ENCODE measurements around the gene RASD1.
"Not testable (repeated sequence)": the region's sequence is repeated elsewhere in the genome, so short reads cannot be mapped to it uniquely, and the experiment has no call there.

Gene RASD1

DNA sequence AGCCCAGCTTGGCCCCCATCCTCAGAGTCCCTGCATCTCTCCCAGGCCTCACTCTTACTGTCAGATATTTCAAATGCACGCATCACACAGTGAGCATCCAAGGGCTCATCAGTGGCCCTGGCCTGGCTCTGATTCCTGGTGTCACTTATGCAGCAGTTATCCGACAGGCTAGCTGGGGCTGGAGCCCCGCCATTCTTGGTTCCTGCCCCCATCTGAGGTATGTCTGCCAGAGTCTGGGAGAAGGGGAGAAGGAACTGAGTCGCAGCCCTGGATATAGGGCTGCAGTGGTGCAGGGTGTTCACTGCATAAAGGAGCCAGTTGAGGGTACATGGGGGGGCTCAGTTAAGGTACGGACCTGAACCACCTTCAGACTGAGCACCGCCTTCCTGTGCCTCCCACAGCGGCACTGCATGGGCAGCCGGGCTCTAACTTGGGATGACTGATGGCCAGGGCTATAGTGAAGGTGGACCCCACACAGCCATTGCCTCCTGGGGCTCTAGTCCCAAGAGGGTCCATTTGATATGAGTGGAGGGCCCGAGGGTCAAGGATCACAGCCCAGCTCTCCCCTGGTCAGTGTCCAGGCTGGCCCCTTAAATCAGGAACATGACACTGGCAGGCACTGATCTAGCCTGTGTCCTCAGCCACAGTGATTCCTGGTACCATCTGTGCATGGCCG lies 1.8 kb upstream of the RASD1 start:
- no peak for DNase-seq (ENCODE audit: extremely low read depth in 1 of 2, low read depth in 1 of 2)

DNA sequence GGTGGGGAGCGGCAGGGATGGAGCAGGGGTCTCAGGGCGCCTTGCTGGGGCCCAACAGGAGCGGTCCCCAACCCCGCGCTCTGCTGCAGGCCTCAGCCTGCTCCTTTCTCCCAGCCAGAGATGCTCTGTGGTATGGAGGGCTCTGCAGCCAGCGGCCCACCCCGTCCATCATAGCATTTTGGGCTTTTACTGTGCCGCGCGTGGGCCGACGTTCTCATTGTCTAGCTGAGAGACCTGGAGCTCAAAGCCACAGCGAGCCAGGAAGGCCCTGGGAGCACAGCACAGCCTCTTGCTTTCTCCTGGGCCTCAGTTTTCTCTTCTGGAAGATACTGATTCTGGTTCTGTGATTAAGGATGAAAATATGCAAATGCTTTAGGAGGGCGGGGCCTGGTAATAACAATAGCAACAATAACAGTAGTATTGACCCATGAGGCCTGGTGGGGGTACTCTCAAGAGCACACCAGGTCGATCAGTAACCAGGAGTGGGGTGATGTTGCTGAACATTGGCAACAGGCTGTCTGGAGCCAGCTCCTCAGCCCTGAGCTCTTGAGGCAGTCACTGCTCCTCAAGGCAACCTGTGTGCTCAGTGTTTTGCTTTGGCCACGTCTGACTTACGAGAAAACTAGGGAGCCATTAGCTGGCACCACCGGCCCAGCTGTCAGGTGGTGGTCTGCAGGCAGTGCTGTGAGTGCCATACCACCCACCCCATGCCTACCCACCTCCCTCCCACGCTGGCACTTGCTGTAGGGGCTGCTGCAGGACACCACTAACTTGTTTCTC lies 1.1 kb upstream of the RASD1 start:
- no peak for DNase-seq (ENCODE audit: extremely low read depth in 1 of 2, low read depth in 1 of 2)

DNA sequence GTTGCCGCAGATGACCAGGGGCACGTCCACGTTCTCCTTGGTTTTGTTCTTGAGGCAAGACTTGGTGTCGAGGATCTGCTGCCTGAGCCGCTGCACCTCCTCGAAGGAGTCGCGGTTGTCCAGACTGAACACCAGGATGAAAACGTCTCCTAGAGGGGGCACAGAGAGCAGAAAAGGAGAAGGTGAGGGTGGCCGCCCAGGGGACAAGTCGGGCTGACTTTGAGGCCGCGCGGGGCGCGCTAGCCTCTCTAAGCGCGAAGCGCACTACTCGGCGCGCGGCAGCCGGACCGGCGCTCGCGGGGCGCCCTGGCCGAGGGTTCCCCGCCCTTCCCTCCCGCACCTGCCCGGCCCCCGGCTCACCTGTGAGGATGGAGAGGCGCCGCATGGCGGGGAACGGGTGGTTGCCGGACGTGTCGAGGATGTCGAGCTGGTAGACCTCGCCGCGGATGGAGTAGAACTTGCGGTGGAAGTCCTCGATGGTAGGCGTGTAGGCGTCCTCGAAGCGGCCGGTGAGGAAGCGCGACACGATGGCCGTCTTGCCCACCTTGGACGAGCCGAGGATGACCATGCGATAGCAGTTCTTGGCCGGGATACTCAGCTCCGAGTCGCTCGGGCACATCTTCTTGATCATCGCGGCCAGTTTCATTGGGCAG lies 533 bp downstream of the RASD1 start:
- DNase-seq (ENCODE audit: extremely low read depth in 1 of 2, low read depth in 1 of 2), result peak in 1 of 2 donors; percentile 15

DNA sequence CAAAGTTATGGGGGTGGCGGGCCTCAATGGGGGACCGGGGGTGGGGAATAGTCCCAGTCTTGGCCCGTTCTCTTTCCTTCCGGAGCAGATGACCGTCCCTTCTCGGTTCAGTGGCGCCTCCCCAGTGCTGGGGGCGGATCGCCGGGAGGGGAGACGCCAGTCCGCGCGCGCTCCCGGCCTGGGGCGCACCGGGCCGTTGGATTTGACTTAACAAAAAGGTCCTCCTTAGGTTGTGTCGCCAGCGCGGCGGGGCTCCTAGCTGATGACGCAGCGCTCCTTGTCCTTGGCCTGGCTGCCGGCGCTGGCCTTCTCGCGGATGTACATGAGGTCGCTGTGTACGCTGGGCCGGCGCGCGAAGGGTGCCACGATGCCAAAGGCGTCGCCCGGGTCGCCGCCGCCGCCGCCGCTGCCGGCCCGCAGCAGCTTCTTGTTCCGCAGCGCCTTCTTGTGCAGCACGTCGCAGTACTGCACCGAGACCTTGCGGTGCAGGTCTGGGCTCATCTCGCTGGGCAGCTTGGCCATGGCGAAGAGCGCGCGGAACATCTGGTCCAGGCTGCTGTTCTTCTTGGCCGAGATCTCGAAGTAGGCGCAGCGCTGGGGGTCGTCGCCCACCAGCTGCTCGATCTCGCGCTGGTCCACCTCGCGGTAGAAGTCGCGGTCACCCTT lies 1.2 kb downstream of the RASD1 start:
- no peak for DNase-seq (ENCODE audit: extremely low read depth in 1 of 2, low read depth in 1 of 2)

DNA sequence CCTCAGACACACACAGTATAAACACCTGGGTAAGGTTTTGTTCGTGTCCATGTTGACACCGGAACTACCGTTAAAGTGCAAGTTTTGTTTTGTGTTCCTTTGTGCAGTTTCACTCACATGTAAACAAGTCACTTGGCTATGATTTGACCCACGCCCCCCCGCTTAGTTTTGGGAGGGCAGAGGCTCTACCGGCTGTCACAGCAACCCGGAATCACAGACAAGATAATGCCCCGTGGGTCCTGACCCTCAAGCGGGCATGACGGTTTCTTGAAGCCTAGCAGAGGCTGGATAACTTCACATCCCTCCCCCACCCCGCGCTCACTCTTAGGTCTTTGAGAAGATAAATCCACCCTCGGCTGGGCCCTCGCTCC lies 1.7 kb downstream of the RASD1 start:
- no peak for DNase-seq (ENCODE audit: extremely low read depth in 1 of 2, low read depth in 1 of 2)

DNA sequence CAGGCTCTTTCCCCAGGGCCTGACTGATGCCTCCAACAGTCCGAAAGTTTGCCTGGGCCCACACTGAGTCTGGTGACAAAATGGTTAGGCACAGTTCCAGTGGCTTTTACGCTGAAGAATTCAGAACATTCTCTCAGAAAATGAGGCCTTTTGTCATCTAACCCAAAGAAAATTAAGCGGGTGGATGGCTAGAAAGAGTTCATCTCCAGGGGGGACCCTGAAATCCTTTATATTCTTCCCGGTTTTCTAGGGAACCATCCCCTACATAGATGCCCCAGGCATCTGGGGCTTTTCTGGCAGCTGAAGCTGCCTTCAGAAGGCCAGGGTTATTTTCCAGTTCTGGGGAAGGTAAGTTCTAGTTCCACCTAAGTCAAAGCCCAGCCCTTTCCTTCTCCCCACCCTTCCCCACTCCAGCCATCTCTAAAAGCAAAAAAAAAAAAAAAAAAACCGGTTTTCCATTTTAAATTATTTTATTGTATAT lies 2.2 kb downstream of the RASD1 start:
- DNase-seq (ENCODE audit: extremely low read depth in 1 of 2, low read depth in 1 of 2), result no peak

DNA sequence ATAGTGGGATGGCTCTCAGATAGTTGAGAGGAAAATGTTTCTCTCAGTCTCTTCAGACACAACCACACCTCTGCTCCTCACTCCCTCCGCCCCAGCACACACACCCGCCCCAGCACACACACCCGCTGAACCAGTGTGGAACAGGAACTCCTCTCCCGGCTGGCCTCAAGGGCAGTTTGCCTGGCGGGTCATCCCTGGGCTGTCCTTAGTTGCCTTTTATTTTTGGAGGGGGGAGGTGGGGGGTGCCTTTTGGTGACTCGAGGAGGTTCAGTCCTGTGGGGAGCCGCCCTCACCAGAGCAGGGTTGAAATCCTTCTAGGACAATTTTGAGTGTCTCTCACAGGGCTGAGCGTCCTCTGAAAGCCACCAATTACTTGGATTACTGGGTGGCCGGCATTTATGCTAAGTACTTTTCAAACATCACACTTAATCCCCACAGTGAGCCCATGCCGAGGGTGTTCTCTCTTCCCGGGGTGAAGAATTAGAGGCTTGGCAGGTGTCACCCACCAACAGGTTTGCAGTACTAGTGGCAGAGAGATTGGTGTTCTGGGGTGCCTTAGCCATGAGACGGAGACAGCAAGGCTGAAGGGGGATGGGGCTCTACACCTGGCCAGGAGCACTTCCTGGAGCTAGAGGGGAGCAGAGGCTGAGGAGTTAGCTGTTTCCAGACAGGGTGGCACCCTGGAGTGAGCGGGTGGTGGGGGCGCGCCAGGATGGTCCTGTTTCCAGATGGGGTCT lies 2.8 kb downstream of the RASD1 start:
- DNase-seq (ENCODE audit: extremely low read depth in 1 of 2, low read depth in 1 of 2), result no peak

DNA sequence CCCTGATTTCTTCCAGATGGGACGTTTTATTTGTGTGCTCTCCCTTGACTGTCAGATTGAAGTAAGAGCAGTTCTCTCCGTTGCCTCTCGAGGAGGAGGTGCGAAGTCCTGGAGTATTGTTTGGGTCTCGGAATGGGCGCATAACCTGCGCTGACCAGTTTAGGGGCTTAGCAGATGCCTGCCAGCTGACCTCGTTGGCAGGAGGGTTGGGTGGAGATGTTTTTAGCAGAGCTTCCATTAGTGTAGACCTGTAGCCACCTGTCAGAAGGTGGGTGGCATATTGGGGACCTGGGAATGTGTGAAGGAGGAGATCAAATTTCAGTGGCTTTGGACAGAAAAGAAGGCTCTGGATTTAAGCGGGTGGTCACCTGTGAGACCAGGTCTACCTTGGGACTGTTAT lies 3.6 kb downstream of the RASD1 start:
- no peak for DNase-seq (ENCODE audit: extremely low read depth in 1 of 2, low read depth in 1 of 2)

DNA sequence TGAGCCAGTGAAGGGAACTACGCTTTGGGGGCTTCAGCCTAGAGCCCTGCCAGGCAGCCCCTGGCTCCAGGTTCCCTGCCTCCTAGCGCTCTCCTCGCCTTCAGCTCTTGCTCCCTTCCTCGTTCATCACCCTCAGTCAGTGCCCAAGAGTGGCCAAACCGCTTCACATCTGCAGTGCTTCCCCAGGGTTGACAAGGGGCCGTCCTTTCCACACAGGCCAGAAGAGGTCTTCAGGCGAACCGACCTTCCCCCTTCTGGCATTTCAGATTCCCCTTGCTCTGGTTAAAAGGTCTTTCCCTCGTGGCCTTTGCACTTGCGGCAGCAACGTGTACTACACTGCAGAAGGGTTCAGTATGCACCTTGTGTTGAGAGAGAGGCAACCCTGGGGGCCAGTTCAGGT lies 4.1 kb downstream of the RASD1 start:
- DNase-seq (ENCODE audit: extremely low read depth in 1 of 2, low read depth in 1 of 2), result no peak

DNA sequence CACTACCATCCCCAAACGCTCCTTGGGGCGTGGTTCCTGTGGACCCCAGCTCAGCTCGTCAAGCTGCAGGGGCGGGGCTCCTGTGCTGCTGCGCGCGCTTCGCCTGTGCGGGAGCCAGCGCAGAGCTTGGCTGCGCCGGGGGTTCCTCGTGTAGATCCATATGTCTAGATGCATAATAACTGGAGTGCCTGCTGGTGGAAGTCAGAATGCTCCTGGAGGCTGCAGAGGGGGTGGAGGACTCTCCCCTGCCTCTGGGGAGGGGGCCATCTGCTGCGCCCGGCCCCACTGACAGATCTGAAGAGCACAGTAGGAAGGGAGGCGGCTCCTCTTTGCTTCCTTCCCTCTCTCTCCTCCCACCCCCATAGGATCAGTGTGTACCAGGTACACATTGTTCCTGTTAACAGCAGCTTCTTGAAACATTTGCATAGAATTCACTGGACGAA lies 4.6 kb downstream of the RASD1 start:
- no peak for DNase-seq (ENCODE audit: extremely low read depth in 1 of 2, low read depth in 1 of 2)

DNA sequence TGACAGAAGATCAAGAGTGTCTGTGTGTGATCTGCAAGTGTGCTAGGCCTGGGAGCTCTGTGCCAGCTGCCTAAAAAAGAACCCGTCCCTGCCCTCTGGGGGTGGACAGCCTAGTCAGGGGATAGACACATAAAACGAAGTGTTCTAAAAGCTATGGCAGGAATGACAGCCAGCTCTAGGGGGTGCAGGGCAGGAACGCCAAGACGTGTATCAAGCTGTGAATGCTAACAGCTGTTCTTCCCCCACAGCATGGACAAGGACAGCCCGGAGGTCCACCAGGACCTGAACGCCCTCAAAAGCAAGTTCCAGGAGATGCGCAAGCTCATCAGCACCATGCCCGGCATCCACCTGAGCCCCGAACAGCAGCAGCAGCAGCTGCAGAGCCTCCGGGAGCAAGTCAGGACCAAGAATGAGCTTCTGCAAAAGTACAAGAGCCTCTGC lies 5.1 kb downstream of the RASD1 start:
- no peak for DNase-seq (ENCODE audit: extremely low read depth in 1 of 2, low read depth in 1 of 2)

DNA sequence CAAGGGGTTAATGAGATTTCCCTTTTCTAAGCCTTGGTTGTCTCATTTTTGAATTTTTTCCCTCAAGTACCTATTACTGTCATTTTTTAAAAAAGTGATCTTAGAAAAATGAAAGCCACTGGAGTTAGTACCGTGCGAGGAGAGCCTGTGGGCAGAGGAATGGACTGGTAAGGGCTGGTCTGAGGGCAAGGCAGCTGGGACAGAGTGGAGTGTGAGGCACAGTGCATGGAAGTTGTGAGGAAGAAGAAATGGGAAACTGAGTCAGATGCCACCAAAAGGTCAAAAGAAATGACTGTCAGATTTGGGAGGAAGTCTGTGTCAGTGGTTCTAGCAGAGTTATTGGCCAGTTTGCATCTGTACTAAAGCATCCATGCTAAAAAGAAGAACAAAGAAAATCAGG lies 8.2 kb downstream of the RASD1 start:
- no peak for DNase-seq (ENCODE audit: extremely low read depth in 1 of 2, low read depth in 1 of 2)

DNA sequence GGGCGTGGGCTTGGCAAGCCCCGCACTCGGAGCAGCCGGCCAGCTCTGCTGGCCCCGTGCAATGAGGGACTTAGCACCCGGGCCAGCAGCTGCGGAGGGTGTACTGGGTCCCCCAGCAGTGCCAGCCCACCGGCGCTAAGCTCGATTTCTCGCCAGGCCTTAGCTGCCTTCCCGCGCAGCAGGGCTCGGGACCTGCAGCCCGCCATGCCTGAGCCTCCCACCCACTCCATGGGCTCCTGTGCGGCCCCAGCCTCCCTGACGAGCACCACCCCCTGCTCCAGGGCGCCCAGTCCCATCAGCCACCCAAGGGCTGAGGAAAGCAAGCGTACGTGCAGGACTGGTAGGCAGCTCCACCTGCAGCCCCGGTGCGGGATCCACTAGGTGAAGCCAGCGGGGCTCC lies 9.8 kb downstream of the RASD1 start:
- not testable (repeated sequence) for DNase-seq (ENCODE audit: extremely low read depth in 1 of 2, low read depth in 1 of 2)

DNA sequence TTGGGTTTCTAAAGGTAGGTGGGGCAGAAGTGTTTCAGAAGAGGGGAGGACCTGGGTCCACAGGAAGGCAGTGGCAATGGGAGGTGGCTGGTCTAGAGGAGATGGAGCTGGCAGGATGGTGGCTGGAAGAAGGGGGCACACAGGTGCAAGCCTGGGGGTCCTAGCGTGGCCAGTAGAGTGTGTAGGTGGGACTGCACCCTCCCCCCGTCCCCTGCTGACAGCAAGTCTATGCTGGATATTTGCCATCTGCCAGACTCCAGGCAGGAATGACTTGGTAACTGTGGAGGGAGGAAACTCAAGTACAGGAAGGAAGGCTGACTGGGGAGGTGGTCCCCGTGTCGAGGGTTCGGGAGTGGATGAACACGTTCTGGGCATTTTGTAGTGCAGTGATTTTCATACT lies 10.8 kb downstream of the RASD1 start:
- no peak for DNase-seq (ENCODE audit: extremely low read depth in 1 of 2, low read depth in 1 of 2)

DNA sequence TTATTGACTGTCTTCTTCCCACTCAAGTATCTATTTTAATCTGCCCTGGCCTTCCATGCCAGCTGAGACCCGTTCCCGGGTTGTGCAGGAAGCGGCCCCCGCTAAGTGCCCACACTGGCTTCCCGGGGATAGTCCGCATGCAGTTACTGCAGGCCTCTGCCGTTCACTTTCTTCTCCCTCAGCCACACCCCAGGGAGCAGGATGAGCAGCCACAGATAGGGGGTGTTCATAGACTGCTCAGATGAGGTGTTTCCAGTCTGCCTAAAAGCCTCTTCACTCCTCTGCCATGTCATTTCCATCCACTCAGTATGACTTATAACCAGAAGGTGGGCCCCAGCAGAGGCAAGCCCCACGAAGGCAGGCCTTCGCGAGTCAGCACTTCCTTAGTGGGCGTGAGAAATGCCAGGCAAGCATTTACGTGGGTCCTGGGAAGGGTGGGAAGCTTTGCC lies 11.7 kb downstream of the RASD1 start:
- no peak for DNase-seq (ENCODE audit: extremely low read depth in 1 of 2, low read depth in 1 of 2)

DNA sequence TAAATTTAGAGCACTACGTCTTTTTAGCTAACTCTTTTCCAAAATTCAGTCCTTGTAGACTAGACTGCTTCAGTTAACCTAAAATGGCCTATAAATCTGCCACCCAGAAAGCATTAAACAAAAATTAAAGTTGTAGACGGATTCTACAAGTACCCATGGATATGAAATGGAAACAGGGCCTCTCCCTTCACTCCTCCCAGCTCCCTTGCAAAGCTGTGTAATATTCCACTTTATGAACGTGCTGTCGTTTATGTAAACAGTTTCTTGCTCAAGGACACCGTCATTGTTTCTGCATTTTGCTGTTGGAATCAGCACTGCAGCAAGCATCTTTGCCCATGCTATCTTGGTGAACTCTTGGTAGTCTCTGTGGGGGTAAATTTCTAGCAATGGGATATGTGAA lies 14.3 kb downstream of the RASD1 start:
- DNase-seq (ENCODE audit: extremely low read depth in 1 of 2, low read depth in 1 of 2), result no peak

DNA sequence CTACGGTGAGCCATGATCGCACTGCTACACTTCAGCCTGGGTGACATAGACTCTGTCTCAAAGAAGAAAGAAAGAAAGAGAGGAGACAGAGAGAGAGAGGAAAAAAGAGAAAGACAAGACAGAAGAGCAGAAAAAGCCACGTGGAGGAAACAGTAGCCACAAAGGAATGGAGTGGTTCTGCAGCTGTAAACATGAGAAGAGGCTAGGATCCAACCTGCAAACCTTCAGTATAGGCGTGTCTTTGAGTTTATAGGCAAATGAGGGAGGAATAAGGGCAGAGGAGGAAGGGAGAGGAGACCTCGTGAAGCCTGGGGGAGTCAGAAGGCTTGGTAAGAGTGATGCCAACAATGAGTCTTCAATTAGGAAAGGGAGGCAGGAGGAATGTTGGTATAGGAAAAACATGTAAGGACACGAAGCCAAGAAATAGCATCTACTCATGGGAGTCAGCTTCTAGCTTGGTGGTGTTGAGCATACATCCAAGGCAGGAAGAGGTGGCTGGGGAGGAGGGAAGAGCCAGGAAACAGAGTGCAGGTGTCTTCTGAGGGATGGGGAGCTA lies 15.5 kb downstream of the RASD1 start:
- DNase-seq (ENCODE audit: extremely low read depth in 1 of 2, low read depth in 1 of 2), result no peak

DNA sequence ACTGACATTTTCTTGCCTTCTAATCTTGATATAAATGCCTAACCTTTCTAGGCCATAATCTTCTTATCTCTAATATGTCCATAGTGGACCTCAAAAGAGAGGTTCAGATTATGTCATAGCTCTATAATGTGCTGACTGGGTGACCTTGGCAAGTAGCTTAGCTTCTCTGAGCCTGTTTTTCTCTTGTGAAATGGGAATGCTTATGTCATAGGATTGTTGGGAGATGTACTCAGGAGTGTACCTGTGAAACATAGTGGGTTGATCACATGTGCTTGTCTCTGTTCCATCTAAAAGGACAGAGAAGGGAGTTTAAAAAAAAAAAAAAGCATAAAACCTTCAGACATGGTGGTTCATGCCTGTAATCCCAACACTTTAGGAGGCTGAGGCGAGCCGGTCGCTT lies 17.0 kb downstream of the RASD1 start:
- DNase-seq (ENCODE audit: extremely low read depth in 1 of 2, low read depth in 1 of 2), result no peak

DNA sequence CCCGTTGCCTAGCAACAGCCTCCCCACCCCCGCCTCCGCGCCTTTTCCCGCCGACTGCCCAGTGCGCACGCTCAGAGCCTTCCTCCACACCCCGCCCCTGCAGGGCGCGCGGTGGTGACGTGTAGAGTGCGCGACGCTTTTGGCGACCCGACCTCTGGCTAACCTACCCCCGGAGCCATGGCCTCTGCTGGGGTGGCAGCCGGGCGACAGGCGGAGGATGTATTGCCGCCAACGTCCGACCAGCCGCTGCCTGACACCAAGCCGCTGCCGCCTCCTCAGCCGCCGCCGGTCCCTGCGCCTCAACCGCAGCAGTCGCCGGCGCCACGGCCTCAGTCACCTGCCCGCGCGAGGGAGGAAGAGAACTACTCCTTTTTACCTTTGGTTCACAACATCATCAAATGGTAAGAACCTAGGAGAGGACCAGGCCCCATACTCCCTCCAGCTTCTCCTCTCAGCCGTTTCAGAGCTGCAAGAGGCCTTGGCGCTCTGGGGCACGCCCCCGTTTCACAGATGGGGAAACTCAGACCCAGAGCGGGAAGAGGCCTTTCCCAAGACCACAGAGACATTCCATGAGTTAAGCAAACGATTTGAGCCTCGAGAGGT lies 19.2 kb downstream of the RASD1 start, which contains the start of gene MED9:
TSS of gene MED9 (plus strand) at position 136 of the 603 bp plus-strand sequence. CDS start at position 178, 42 bp downstream.
- DNase-seq (ENCODE audit: extremely low read depth in 1 of 2, low read depth in 1 of 2), result peak; percentile 89 to 96

DNA sequence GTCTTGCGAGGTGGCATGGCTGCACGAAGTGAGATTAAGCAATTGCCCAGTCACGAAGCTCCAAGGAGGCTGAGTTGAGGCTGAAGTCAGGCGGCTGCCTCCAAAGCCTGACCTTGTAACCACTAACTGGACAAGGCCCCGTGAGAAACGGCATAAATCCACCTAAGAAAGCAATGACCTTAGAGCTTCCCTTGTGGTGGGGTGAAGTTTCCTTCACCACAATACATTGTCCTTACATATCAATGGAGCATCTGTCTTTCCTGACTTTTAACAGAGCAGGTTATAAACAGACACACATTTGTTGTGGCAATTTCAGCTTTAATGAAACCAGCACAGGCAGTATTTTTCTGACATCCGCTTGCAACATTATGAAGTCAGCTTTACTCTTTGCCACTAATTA lies 21.9 kb downstream of the RASD1 start:
- DNase-seq (ENCODE audit: extremely low read depth in 1 of 2, low read depth in 1 of 2), result no peak

Measured in activated CD8-positive, alpha-beta memory T cell treated with anti-CD3 and anti-CD28 coated beads for 1 hour (primary cell).